ENCODE measurements around the gene VTI1A. TPM values are rescaled to one million over a fixed set of nuclear protein-coding genes. Genes with fewer than 3 reads are reported as not detected.

Gene VTI1A
- total and polyA plus RNA-seq, 4 donors: 5.5 to 26.9 (median 13.1) TPM

DNA sequence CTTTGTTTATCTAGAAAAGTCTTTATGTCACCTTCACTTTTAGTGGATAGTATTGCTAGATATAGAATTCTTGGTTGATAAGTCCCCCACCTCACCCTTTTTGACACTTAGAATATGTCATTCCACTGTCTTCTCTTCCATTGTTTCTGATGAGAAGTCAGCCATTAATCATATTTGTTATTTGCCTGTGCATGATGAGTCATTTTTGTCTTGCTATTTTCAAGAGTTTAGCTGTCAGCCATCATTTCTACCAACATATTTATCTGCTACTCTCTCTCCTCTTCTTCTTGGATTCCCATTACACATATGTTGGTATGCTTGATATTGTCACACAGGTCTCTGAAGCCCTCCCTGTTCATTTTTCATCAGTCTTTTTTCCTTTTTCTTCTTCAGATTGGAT is 342.2 kb downstream of the VTI1A start:
- Histone ChIP-seq H3K27ac (ENCODE audit: low read depth in 1 of 2, low read length in 2 of 2) (no peak overlapping the region), H3K27me3 (ENCODE audit: control insufficient read depth in 4 of 4, insufficient read depth in 4 of 4, low read length in 3 of 4) (no peaks in the 10 kb centered on the region), H3K9ac (ENCODE audit: low read depth in 1 of 2, low read length in 2 of 2) (no peak overlapping the region), H3K36me3 (ENCODE audit: control insufficient read depth in 4 of 4, insufficient read depth in 3 of 4, low read depth in 1 of 4, low read length in 3 of 4) (no peaks in the 10 kb centered on the region), H3K4me1 (ENCODE audit: control insufficient read depth in 4 of 4, insufficient read depth in 4 of 4, low read length in 3 of 4) (no peaks in the 10 kb centered on the region), H3K9me3 (ENCODE audit: control insufficient read depth in 4 of 4, low read length in 3 of 4) (peaks cover 0 to 2% (median under 1%) of the 10 kb centered on the region in 4 donors), H3K4me3 (ENCODE audit: low read depth in 1 of 3, low read length in 3 of 3) (no peak overlapping the region)
- TF ChIP-seq YY1 (IDR thresholded peaks at IDR 0.05) (no peak), FOXA2 (IDR thresholded peaks at IDR 0.05) (no peak), RAD21 (IDR thresholded peaks at IDR 0.05) (no peak), HNF4G (IDR thresholded peaks at IDR 0.05) (no peak), HNF4A (conservative IDR thresholded peaks at IDR 0.05) (no peak), JUND (IDR thresholded peaks at IDR 0.05) (no peak), TAF1 (conservative IDR thresholded peaks at IDR 0.05) (no peak), EGR1 (IDR thresholded peaks at IDR 0.05; ENCODE audit: low read depth in 2 of 2) (no peak), RXRA (IDR thresholded peaks at IDR 0.05) (no peak), SP1 (IDR thresholded peaks at IDR 0.05) (no peak), GABPA (IDR thresholded peaks at IDR 0.05 in 1 of 2, conservative IDR thresholded peaks at IDR 0.05 in 1 of 2) (no peak), FOXA1 (IDR thresholded peaks at IDR 0.05) (no peak), NR2F2 (IDR thresholded peaks at IDR 0.05) (no peak)
- TF ChIP-seq, protein P1, sequence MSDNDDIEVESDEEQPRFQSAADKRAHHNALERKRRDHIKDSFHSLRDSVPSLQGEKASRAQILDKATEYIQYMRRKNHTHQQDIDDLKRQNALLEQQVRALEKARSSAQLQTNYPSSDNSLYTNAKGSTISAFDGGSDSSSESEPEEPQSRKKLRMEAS (IDR thresholded peaks at IDR 0.05): no peak
- TF ChIP-seq, protein P2, sequence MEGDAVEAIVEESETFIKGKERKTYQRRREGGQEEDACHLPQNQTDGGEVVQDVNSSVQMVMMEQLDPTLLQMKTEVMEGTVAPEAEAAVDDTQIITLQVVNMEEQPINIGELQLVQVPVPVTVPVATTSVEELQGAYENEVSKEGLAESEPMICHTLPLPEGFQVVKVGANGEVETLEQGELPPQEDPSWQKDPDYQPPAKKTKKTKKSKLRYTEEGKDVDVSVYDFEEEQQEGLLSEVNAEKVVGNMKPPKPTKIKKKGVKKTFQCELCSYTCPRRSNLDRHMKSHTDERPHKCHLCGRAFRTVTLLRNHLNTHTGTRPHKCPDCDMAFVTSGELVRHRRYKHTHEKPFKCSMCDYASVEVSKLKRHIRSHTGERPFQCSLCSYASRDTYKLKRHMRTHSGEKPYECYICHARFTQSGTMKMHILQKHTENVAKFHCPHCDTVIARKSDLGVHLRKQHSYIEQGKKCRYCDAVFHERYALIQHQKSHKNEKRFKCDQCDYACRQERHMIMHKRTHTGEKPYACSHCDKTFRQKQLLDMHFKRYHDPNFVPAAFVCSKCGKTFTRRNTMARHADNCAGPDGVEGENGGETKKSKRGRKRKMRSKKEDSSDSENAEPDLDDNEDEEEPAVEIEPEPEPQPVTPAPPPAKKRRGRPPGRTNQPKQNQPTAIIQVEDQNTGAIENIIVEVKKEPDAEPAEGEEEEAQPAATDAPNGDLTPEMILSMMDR (IDR thresholded peaks at IDR 0.05; ENCODE audit: low read depth, low read length, missing input control): no peak
- TF ChIP-seq, protein P3, sequence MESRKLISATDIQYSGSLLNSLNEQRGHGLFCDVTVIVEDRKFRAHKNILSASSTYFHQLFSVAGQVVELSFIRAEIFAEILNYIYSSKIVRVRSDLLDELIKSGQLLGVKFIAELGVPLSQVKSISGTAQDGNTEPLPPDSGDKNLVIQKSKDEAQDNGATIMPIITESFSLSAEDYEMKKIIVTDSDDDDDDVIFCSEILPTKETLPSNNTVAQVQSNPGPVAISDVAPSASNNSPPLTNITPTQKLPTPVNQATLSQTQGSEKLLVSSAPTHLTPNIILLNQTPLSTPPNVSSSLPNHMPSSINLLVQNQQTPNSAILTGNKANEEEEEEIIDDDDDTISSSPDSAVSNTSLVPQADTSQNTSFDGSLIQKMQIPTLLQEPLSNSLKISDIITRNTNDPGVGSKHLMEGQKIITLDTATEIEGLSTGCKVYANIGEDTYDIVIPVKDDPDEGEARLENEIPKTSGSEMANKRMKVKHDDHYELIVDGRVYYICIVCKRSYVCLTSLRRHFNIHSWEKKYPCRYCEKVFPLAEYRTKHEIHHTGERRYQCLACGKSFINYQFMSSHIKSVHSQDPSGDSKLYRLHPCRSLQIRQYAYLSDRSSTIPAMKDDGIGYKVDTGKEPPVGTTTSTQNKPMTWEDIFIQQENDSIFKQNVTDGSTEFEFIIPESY (IDR thresholded peaks at IDR 0.05): no peak
- TF ChIP-seq, protein P4, sequence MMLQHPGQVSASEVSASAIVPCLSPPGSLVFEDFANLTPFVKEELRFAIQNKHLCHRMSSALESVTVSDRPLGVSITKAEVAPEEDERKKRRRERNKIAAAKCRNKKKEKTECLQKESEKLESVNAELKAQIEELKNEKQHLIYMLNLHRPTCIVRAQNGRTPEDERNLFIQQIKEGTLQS (IDR thresholded peaks at IDR 0.05): no peak
- TF ChIP-seq, protein P5, sequence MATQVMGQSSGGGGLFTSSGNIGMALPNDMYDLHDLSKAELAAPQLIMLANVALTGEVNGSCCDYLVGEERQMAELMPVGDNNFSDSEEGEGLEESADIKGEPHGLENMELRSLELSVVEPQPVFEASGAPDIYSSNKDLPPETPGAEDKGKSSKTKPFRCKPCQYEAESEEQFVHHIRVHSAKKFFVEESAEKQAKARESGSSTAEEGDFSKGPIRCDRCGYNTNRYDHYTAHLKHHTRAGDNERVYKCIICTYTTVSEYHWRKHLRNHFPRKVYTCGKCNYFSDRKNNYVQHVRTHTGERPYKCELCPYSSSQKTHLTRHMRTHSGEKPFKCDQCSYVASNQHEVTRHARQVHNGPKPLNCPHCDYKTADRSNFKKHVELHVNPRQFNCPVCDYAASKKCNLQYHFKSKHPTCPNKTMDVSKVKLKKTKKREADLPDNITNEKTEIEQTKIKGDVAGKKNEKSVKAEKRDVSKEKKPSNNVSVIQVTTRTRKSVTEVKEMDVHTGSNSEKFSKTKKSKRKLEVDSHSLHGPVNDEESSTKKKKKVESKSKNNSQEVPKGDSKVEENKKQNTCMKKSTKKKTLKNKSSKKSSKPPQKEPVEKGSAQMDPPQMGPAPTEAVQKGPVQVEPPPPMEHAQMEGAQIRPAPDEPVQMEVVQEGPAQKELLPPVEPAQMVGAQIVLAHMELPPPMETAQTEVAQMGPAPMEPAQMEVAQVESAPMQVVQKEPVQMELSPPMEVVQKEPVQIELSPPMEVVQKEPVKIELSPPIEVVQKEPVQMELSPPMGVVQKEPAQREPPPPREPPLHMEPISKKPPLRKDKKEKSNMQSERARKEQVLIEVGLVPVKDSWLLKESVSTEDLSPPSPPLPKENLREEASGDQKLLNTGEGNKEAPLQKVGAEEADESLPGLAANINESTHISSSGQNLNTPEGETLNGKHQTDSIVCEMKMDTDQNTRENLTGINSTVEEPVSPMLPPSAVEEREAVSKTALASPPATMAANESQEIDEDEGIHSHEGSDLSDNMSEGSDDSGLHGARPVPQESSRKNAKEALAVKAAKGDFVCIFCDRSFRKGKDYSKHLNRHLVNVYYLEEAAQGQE (IDR thresholded peaks at IDR 0.05): no peak
- DNase-seq (ENCODE audit: low spot score): no peak

Data from liver (tissue), 9 donors.